Fibroblast of lung (primary cell): Measurements from ENCODE around the gene KIRREL3. TPM values are rescaled to one million over a fixed set of nuclear protein-coding genes. Genes with fewer than 3 reads are reported as not detected.

Source experiments
- DNase-seq, 2 donors: peaks; one replicate each; pipeline versions ENCODE4 v3.0.0 to v3.0.0-alpha.2; 2010; ENCODE audit warnings: low read depth in 2 of 2
- H2AFZ ChIP-seq: 2 replicates; pipeline ENCODE4 v1.5.1; 2012; ENCODE audit warnings: low read length, control low read depth, inconsistent platforms
- H3K27ac ChIP-seq: 2 replicates; pipeline ENCODE4 v1.5.1; 2011; ENCODE audit warnings: low read length, control low read depth; ENCODE audit not compliant: insufficient read depth
- H3K27me3 ChIP-seq: 2 replicates; pipeline ENCODE4 v1.5.1; 2011; ENCODE audit warnings: mild to moderate bottlenecking, low read length; ENCODE audit not compliant: control insufficient read depth, insufficient read depth
- H3K36me3 ChIP-seq: 2 replicates; pipeline ENCODE4 v1.5.1; 2011; ENCODE audit warnings: low read length; ENCODE audit not compliant: control insufficient read depth, insufficient read depth
- H3K4me1 ChIP-seq: 2 replicates; pipeline ENCODE4 v1.5.1; 2011; ENCODE audit warnings: low read length; ENCODE audit not compliant: control insufficient read depth, insufficient read depth; ENCODE audit errors: extremely low read depth
- H3K4me2 ChIP-seq: 2 replicates; pipeline ENCODE4 v1.5.1; 2011; ENCODE audit warnings: low read length, control low read depth; ENCODE audit not compliant: insufficient read depth; ENCODE audit errors: extremely low read depth
- H3K4me3 ChIP-seq, 4 experiments: fragments of 200-600 bp in 1 of 4; sonication (generic) in 1 of 4; replicated peaks in 1 of 4; 2 replicates each; pipeline ENCODE4 v1.5.1; 2011 to 2016; ENCODE audit warnings: low read length in 4 of 4, low read depth in 3 of 4, mild to moderate bottlenecking in 3 of 4, control low read depth in 2 of 4, inconsistent platforms in 1 of 4, mixed read lengths in 1 of 4; ENCODE audit not compliant: insufficient read depth in 1 of 4; ENCODE audit errors: control extremely low read depth in 1 of 4
- H3K79me2 ChIP-seq: 2 replicates; pipeline ENCODE4 v1.5.1; 2012; ENCODE audit warnings: mild to moderate bottlenecking, low read length, inconsistent platforms; ENCODE audit not compliant: control insufficient read depth, insufficient read depth
- H3K9ac ChIP-seq: 2 replicates; pipeline ENCODE4 v1.5.1; 2011; ENCODE audit warnings: mild to moderate bottlenecking, low read length, control low read depth; ENCODE audit not compliant: insufficient read depth
- H3K9me3 ChIP-seq: 2 replicates; pipeline ENCODE4 v1.5.1; 2012; ENCODE audit warnings: low read depth, low read length; ENCODE audit not compliant: control insufficient read depth, insufficient read depth
- H4K20me1 ChIP-seq: 2 replicates; pipeline ENCODE4 v1.5.1; 2011; ENCODE audit warnings: low read length; ENCODE audit not compliant: control insufficient read depth, insufficient read depth; ENCODE audit errors: extremely low read depth
- EZH2 ChIP-seq: IDR thresholded peaks from 2 replicates; pipeline ENCODE4 v1.5.1; 2012; ENCODE audit warnings: low read length, control low read depth, mild to moderate bottlenecking; ENCODE audit errors: missing control alignments
- polyA plus RNA-seq, 2 donors: library from polyadenylated mRNA; depleted of rRNA in 1 of 2; stranded (reverse) in 1 of 2; unstranded in 1 of 2; fragments of >200 nt; gene quantifications; 2 replicates each; pipeline ENCODE4 v1.2.1, GENCODE V29; 2011 to 2012; ENCODE audit warnings: missing spikeins in 1 of 2
- total RNA-seq: library from RNA; depleted of rRNA; stranded (reverse); fragments of >200 nt; gene quantifications from 2 replicates; pipeline ENCODE4 v1.2.1, GENCODE V29; 2014
- TF ChIP-seq, protein P1 (sequence below), 2 donors: IDR thresholded peaks in 1 of 2; conservative IDR thresholded peaks in 1 of 2; 1 replicate in 1 of 2; 2 replicates in 1 of 2; pipeline ENCODE4 v1.5.1; 2011 to 2012; ENCODE audit warnings: low read length in 2 of 2, control low read depth in 1 of 2, inconsistent platforms in 1 of 2, low read depth in 1 of 2, mild to moderate bottlenecking in 1 of 2

KIRREL3 gene
- total and polyA plus RNA-seq, 2 donors (not counting 1 experiment from before 2014, with no cell fraction given) = 2.8 to 6.1 TPM

DNA sequence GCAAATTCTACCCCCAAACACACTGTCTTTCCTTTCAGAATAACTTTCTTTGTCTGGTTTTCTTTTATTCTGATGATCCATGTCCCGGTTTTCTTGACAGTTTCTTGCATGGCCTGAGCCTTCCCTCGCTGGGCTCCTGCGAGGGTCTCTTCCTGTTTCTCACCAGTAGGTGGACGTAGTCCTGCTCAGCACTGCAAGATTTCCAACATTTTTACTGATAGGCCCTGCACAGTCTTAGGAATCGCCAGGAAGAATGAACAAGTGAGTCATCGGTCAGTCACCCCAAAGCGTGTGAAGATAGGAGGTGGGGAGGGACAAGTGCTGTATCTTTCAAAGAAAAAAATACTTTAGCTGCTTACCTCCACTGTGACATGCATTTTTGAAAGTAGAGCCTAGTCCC is 16.9 kb upstream of the KIRREL3 start:
- no peaks in the 10 kb centered on the region for H3K36me3 ChIP-seq
- H4K20me1 ChIP-seq = no peaks in the 10 kb centered on the region
- TF ChIP-seq, protein P1, sequence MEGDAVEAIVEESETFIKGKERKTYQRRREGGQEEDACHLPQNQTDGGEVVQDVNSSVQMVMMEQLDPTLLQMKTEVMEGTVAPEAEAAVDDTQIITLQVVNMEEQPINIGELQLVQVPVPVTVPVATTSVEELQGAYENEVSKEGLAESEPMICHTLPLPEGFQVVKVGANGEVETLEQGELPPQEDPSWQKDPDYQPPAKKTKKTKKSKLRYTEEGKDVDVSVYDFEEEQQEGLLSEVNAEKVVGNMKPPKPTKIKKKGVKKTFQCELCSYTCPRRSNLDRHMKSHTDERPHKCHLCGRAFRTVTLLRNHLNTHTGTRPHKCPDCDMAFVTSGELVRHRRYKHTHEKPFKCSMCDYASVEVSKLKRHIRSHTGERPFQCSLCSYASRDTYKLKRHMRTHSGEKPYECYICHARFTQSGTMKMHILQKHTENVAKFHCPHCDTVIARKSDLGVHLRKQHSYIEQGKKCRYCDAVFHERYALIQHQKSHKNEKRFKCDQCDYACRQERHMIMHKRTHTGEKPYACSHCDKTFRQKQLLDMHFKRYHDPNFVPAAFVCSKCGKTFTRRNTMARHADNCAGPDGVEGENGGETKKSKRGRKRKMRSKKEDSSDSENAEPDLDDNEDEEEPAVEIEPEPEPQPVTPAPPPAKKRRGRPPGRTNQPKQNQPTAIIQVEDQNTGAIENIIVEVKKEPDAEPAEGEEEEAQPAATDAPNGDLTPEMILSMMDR (conservative IDR thresholded peaks at IDR 0.05 in 1 of 2, IDR thresholded peaks at IDR 0.05 in 1 of 2; ENCODE audit: low read depth in 1 of 2, low read length in 2 of 2) = peak; percentile 22 to 56
- TF ChIP-seq EZH2 = no peak
- H3K27me3 ChIP-seq = peaks cover 9% of the 10 kb centered on the region
- H3K4me1 ChIP-seq = no peaks in the 10 kb centered on the region
- H2AFZ ChIP-seq = no peak overlapping the region
- no peaks in the 10 kb centered on the region for H3K9me3 ChIP-seq
- no peaks in the 10 kb centered on the region for H3K79me2 ChIP-seq
- no peak overlapping the region for H3K9ac ChIP-seq
- no peak overlapping the region for H3K27ac ChIP-seq
- H3K4me2 ChIP-seq = no peak overlapping the region
- peak; percentile 17 to 89 for DNase-seq
- no peak overlapping the region for H3K4me3 ChIP-seq

DNA sequence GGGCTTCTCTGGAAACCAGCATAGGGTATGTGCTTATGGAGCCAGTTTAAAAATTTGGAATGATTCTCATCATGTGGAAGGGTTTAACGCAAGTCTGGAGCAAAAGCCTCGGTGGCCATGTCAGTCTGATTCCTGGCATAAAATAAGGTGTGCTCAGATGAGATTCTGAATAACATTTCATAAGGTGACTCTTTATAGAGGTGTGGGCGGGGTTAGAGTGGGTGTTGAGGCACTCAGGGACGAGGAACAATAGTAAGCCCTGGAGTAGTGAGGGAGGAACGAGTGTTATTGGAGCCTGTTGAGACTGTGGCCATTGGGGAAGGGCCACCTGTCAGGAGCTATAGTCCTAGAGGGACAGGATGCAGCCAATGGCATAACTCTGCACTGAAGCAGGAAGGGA is 13.0 kb upstream of the KIRREL3 start:
- Histone ChIP-seq H3K4me2 (no peak overlapping the region), H3K9ac (no peak overlapping the region), H3K4me1 (no peaks in the 10 kb centered on the region), H3K4me3 (no peak overlapping the region), H3K27ac (no peak overlapping the region), H3K36me3 (no peaks in the 10 kb centered on the region), H4K20me1 (no peaks in the 10 kb centered on the region), H3K9me3 (no peaks in the 10 kb centered on the region), H3K79me2 (no peaks in the 10 kb centered on the region), H2AFZ (no peak overlapping the region), H3K27me3 (peaks cover 12% of the 10 kb centered on the region)
- TF ChIP-seq, protein P1 (conservative IDR thresholded peaks at IDR 0.05 in 1 of 2, IDR thresholded peaks at IDR 0.05 in 1 of 2; ENCODE audit: low read depth in 1 of 2, low read length in 2 of 2) = no peak
- no peak for TF ChIP-seq EZH2
- DNase-seq = no peak

DNA sequence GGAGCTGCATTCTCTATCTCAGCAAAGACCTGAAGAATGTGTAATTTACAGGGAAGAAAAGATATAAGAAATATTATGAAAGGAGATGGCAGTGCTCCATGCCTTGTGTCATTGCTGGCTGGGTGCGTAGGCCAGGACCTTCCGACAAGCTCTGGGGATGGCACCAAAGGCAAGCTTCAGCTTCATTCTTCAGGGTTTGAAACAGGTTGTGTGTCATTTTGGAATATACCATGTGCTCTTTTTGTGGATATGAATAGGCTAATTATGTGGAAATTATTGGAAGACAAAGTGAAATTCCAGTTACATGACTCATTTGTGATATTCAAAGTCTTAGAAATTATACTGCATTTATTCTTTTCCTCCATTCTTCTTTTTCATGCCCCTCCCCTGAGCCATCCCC is 5.7 kb upstream of the KIRREL3 start:
- H3K9ac ChIP-seq = no peak overlapping the region
- no peaks in the 10 kb centered on the region for H3K79me2 ChIP-seq
- peaks cover 6% of the 10 kb centered on the region for H3K27me3 ChIP-seq
- H3K36me3 ChIP-seq = no peaks in the 10 kb centered on the region
- no peak overlapping the region for H3K27ac ChIP-seq
- no peak overlapping the region for H2AFZ ChIP-seq
- no peak for TF ChIP-seq EZH2
- TF ChIP-seq, protein P1 (conservative IDR thresholded peaks at IDR 0.05 in 1 of 2, IDR thresholded peaks at IDR 0.05 in 1 of 2; ENCODE audit: low read depth in 1 of 2, low read length in 2 of 2) = no peak
- no peaks in the 10 kb centered on the region for H4K20me1 ChIP-seq
- H3K9me3 ChIP-seq = no peaks in the 10 kb centered on the region
- no peak overlapping the region for H3K4me3 ChIP-seq
- peak; percentile 12 to 69 for DNase-seq
- H3K4me1 ChIP-seq = peaks cover 4% of the 10 kb centered on the region
- no peak overlapping the region for H3K4me2 ChIP-seq
